OCI-LY1 (cell line): Measurements from ENCODE around the gene CKMT2.

ENCODE experiments used
- EZH2 ChIP-seq: fragments of 200-600 bp; sonication (generic), shearing (Covaris generic); IDR thresholded peaks from 2 replicates; pipeline ENCODE4 v1.8.0; 2017; ENCODE audit warnings: borderline replicate concordance, mixed run types, mild to moderate bottlenecking, antibody characterized with exemption, low read length, moderate library complexity, mixed read lengths
- TF ChIP-seq, protein P1 (sequence below): fragments of 200-600 bp; sonication (generic), shearing (Covaris generic); IDR thresholded peaks from 2 replicates; pipeline ENCODE4 v1.5.1; 2017; ENCODE audit warnings: mild to moderate bottlenecking, antibody characterized with exemption, low read length, moderate library complexity, mixed read lengths

DNA sequence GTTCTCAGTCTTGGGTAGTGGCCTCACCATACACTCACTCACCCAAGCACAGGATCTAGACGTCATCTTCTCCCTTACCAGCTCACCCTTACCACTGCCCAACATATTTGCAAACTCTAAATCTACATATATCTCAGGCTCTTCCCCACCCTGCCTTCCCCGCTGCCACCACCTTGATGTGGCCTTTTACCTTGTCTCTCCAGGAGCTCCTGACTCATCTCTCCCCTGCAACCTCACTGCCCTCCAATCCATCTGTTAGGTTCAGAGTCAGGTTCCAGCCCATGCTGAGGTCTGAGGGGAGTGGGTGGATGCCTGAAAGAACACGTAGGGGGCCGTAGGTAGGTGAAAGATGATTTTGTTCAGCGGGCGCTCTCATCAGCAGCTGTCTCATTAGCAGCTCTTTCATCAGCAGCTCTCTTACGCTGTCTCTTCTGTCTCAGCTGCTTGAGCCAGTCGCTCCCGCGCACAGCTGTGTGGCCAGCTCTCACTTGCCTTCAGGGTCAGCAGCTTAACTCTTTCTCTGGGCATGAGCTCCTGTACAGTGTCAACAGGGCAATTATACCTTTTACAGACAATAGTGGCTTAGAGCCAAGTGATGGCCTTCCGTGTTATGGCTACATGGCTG lies 23.1 kb upstream of the CKMT2 start:
- TF ChIP-seq, protein P1, sequence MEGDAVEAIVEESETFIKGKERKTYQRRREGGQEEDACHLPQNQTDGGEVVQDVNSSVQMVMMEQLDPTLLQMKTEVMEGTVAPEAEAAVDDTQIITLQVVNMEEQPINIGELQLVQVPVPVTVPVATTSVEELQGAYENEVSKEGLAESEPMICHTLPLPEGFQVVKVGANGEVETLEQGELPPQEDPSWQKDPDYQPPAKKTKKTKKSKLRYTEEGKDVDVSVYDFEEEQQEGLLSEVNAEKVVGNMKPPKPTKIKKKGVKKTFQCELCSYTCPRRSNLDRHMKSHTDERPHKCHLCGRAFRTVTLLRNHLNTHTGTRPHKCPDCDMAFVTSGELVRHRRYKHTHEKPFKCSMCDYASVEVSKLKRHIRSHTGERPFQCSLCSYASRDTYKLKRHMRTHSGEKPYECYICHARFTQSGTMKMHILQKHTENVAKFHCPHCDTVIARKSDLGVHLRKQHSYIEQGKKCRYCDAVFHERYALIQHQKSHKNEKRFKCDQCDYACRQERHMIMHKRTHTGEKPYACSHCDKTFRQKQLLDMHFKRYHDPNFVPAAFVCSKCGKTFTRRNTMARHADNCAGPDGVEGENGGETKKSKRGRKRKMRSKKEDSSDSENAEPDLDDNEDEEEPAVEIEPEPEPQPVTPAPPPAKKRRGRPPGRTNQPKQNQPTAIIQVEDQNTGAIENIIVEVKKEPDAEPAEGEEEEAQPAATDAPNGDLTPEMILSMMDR, result no peak
- TF ChIP-seq EZH2, result no peak
